H7 (cell line): Measurements from ENCODE around the gene SLC35A3. TPM values are rescaled to one million over a fixed set of nuclear protein-coding genes. Genes with fewer than 3 reads are reported as not detected.
A peak's percentile ranks its signal among the peaks of the same experiment; 100 is the strongest.
"Not testable (repeated sequence)": the region's sequence is repeated elsewhere in the genome, so short reads cannot be mapped to it uniquely, and the experiment has no call there.

Experiments
- DNase-seq: peaks from one replicate; pipeline ENCODE4 v3.0.0; 2012
- H3K27me3 ChIP-seq: 2 replicates; pipeline ENCODE4 v1.6.0; 2011; ENCODE audit warnings: mild to moderate bottlenecking, low read length; ENCODE audit not compliant: control insufficient read depth, insufficient read depth
- H3K36me3 ChIP-seq: replicated peaks from 2 replicates; pipeline ENCODE4 v1.5.1; 2011; ENCODE audit warnings: low read length; ENCODE audit not compliant: control insufficient read depth, insufficient read depth
- H3K4me3 ChIP-seq: 2 replicates; pipeline ENCODE4 v1.5.1; 2011; ENCODE audit warnings: low read depth, mild to moderate bottlenecking, control low read depth, low read length, moderate library complexity; ENCODE audit not compliant: insufficient read depth
- total RNA-seq: library from RNA; depleted of rRNA; stranded (reverse); fragments of >200 nt; shearing (Covaris generic); gene quantifications from 2 replicates; pipeline ENCODE4 v1.2.3, GENCODE V29; 2014; rRNA removed

Gene SLC35A3
- total RNA-seq = 18.3 and 22.3 TPM in 2 replicates

GRCh38 chr1:99969729-99970621, at the start of gene SLC35A3:
Gene SLC35A3, plus strand, starts transcription at chr1:99969996. Its CDS starts 23,559 bp downstream, at chr1:99993555.
- no peaks in the 10 kb centered on the region for H3K27me3 ChIP-seq
- peak; percentile 89 for DNase-seq
- no peaks in the 10 kb centered on the region for H3K36me3 ChIP-seq
- peak within 1 kb of the TSS; percentile 56 for H3K4me3 ChIP-seq

GRCh38 chr1:99934801-99935200, 35.0 kb upstream of the SLC35A3 start:
- Histone ChIP-seq H3K27me3 (no peaks in the 10 kb centered on the region), H3K4me3 (no peak overlapping the region), H3K36me3 (no peaks in the 10 kb centered on the region)
- DNase-seq = no peak

- no peak for DNase-seq
- Histone ChIP-seq H3K4me3 (no peak overlapping the region), H3K36me3 (no peaks in the 10 kb centered on the region), H3K27me3 (no peaks in the 10 kb centered on the region)
Observed at GRCh38 chr1:99935534-99935933, 34.3 kb upstream of the SLC35A3 start.

GRCh38 chr1:99936071-99936470, 33.7 kb upstream of the SLC35A3 start:
- H3K36me3 ChIP-seq = no peaks in the 10 kb centered on the region
- no peak overlapping the region for H3K4me3 ChIP-seq
- no peak for DNase-seq
- H3K27me3 ChIP-seq = no peaks in the 10 kb centered on the region

GRCh38 chr1:99942723-99943122, 27.1 kb upstream of the SLC35A3 start:
- H3K36me3 ChIP-seq = no peaks in the 10 kb centered on the region
- no peaks in the 10 kb centered on the region for H3K27me3 ChIP-seq
- H3K4me3 ChIP-seq = no peak overlapping the region
- no peak for DNase-seq

GRCh38 chr1:99943223-99943794, 26.5 kb upstream of the SLC35A3 start:
- DNase-seq = no peak
- H3K4me3 ChIP-seq = no peak overlapping the region
- no peaks in the 10 kb centered on the region for H3K27me3 ChIP-seq
- H3K36me3 ChIP-seq = no peaks in the 10 kb centered on the region

- Histone ChIP-seq H3K36me3 (no peaks in the 10 kb centered on the region), H3K4me3 (no peak overlapping the region), H3K27me3 (no peaks in the 10 kb centered on the region)
- no peak for DNase-seq
Observed at GRCh38 chr1:99944192-99944591, 25.6 kb upstream of the SLC35A3 start.

GRCh38 chr1:99945174-99945573, 24.6 kb upstream of the SLC35A3 start:
- Histone ChIP-seq H3K36me3 (no peaks in the 10 kb centered on the region), H3K4me3 (no peak overlapping the region), H3K27me3 (no peaks in the 10 kb centered on the region)
- DNase-seq = no peak

GRCh38 chr1:99950486-99950885, 19.3 kb upstream of the SLC35A3 start:
- H3K36me3 ChIP-seq = no peaks in the 10 kb centered on the region
- H3K27me3 ChIP-seq = no peaks in the 10 kb centered on the region
- no peak for DNase-seq
- H3K4me3 ChIP-seq = no peak overlapping the region

GRCh38 chr1:99952522-99952921, 17.3 kb upstream of the SLC35A3 start:
- no peak for DNase-seq
- H3K4me3 ChIP-seq = no peak overlapping the region
- no peaks in the 10 kb centered on the region for H3K36me3 ChIP-seq
- H3K27me3 ChIP-seq = no peaks in the 10 kb centered on the region

GRCh38 chr1:99955375-99955774, 14.4 kb upstream of the SLC35A3 start:
- no peak overlapping the region for H3K4me3 ChIP-seq
- no peak for DNase-seq
- H3K27me3 ChIP-seq = no peaks in the 10 kb centered on the region
- no peaks in the 10 kb centered on the region for H3K36me3 ChIP-seq

GRCh38 chr1:99956755-99957154, 13.0 kb upstream of the SLC35A3 start:
- no peak for DNase-seq
- Histone ChIP-seq H3K4me3 (no peak overlapping the region), H3K27me3 (no peaks in the 10 kb centered on the region), H3K36me3 (no peaks in the 10 kb centered on the region)

- H3K4me3 ChIP-seq = no peak overlapping the region
- H3K36me3 ChIP-seq = no peaks in the 10 kb centered on the region
- no peaks in the 10 kb centered on the region for H3K27me3 ChIP-seq
- peak; percentile 33 for DNase-seq
Observed at GRCh38 chr1:99957818-99958217, 12.0 kb upstream of the SLC35A3 start.

- not testable (repeated sequence) for H3K27me3 ChIP-seq, H3K4me3 ChIP-seq, DNase-seq, H3K36me3 ChIP-seq
Observed at GRCh38 chr1:99959189-99959705, 10.5 kb upstream of the SLC35A3 start.

GRCh38 chr1:99960260-99960659, 9.5 kb upstream of the SLC35A3 start:
- not testable (repeated sequence) for H3K27me3 ChIP-seq, H3K36me3 ChIP-seq, DNase-seq, H3K4me3 ChIP-seq
